ENCODE measurements around the gene CDO1. TPM values are rescaled to one million over a fixed set of nuclear protein-coding genes. Genes with fewer than 3 reads are reported as not detected.
A peak's percentile ranks its signal among the peaks of the same experiment; 100 is the strongest.

CDO1 gene
- total RNA-seq, 1 donor from 2014 or later = 130 TPM

DNA sequence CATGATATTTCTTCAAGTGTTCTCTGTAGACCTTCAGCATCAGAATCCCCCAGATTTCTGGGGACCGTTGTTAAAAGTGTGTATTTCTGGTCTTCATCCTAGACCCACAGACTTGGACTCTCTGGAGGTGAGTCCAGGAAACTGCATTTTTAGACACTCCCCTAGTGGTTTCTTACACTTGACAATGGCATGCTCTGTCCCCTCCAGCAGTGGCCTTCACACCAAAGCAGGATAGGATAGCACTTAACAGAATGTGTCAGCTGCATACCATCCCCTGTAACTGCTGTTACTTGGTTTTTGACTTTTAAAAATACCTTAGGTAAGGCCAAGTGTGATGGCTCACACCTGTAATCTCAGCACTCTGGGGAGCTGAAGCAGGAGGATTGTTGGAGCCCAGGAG, 20.8 kb downstream of the CDO1 start:
- DNase-seq (ENCODE audit: low spot score) (no peak), ATAC-seq (no peak)

DNA sequence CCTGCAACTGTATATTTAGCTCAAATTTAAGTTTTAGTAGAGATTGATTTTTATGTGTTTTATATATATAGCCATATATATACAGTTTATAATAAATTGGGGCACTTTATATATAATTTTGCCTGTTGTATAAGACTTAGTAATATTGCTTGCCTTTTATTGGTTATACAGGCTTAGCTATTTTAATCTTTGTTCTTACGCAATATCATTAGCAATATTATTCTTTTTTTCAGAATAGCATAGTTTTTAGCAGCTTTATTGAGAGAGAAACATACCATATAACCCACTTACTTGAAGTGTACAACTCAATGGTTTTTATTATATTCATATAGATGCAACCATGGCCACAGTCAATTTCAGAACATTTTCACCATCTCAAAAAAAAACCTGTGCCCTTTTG, 28.0 kb downstream of the CDO1 start:
- ATAC-seq = no peak
- no peak for DNase-seq (ENCODE audit: low spot score)

DNA sequence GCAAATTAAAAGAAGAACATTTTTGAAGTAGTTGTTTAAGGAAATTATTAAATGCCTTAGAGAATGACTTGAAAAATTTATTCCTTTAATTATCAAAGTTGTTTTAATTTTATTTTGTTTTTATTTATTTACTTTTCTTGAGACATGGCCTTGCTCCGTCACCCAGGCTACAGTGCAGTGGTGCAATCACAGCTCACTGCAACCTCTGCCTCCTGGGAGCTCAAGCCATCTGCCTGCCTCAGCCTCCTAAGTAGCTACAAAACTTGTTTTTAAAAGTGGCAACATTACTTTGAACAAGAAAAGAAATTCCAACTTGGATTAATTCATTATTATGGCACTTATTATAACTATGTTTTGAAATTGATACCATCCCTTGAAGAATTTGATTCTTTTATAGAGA, 29.0 kb downstream of the CDO1 start:
- peak; percentile 48 for ATAC-seq
- no peak for DNase-seq (ENCODE audit: low spot score)

DNA sequence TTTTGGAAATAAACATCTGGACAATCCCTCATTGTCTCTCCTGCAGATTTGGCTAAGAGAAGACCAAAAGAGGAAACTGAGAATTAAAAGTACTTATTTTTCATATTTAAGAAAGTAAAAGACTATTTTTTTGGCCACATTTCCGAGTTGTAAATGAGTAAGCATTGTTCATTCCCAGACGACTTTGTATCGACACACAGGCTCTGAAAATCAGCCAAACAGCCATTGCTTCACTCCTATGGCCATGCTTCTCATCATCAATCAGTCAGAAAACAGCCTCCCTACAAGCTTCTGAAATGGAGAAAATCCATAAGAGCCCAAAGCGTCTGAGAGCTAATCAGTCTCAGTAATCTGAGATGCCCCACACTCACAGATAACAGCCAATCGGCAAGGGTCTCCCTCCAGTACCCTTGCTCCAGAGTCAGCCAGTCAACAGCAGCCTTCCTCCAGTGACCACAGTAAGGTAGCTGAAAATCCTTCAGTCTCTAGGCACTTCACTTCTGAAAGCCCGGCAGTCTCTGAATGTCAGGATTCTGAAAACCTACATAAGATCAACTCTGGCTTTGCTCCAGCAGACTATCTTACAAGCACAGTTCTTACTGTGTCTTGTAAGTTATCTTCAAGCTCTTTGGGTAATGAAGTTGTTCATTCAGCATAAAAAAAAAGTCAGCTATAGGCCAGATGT, 30.9 kb downstream of the CDO1 start:
- peak; percentile 51 for ATAC-seq
- DNase-seq (ENCODE audit: low spot score) = no peak

DNA sequence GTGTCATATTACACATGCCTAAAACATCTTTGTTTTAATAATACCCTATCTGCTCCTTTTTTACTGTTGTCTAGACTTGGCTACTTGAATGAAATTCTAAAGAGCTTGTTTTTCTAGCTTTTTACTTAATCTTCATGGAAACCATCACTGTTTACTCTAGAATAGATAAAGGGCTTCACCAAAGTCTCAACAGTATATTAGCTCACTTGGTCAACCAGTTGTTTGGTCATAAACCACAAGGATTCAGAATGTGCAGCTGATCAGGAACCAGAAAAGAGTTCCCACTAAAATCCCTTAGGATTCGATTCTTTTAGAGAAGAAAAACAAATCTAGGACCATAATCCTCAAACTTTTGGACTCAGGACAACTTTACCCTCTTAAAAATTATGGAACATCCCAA, 38.0 kb downstream of the CDO1 start:
- DNase-seq (ENCODE audit: low spot score) (no peak), ATAC-seq (no peak)

DNA sequence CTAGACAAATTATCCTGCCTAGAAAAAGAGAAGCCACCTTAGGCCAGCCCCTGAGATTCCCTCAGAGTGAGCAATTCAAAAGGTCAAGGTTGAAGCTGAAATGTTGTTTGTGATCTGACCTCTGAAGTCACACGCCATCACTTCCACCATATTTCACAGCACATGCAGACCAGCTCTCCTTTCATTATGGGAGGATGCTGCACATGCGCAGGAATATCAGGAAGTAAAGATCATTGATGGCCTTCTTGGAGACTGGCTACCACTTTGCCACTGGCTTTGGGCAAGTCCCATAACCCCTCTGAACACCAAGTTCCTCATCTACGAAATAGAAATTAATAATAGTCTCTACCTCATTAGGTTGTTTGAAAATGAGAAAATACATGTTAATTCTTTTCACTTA, 39.5 kb downstream of the CDO1 start:
- DNase-seq (ENCODE audit: low spot score) (no peak), ATAC-seq (no peak)

DNA sequence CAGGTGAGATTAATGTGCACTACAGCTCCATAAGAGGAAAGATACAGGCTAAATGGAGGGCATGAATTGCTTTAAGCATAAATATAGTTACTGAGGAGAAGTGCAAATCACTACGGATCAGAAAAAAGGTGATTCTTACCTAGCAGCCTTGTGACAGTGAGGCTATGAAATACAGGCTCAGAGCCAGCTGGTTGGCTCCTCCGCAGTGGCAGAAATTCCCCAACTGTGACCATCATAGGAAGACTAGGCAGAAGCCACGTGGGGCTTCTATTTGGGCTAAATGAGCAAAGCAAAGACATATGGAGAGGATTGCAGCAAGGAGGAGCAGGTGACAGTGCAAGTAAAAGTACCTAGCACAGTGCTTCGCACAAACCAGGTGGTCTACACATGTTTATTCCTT, 40.5 kb downstream of the CDO1 start:
- no peak for DNase-seq (ENCODE audit: low spot score)

DNA sequence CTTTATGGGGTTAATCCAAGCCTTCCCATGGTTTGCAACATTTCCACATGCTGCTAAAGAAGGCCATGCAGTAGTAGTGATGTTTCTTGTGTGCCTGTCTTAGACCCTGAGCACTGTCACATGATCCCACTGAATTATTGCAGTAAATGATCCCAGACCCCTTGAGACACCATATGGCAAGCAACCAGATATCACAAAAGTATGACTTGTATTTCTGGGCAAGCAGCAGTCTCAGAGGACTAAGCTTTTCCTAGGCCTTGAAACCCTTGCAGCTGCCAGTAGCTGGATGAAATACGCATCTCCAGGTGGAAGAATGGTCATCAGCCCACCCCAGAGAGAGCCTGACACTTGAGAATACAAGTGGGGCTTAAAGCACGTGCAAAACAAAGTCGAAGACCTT, 41.8 kb downstream of the CDO1 start:
- ATAC-seq = no peak

More for the DNA sequence above, 40.5 kb downstream of the CDO1 start:
- peak; percentile 60 for ATAC-seq

DNA sequence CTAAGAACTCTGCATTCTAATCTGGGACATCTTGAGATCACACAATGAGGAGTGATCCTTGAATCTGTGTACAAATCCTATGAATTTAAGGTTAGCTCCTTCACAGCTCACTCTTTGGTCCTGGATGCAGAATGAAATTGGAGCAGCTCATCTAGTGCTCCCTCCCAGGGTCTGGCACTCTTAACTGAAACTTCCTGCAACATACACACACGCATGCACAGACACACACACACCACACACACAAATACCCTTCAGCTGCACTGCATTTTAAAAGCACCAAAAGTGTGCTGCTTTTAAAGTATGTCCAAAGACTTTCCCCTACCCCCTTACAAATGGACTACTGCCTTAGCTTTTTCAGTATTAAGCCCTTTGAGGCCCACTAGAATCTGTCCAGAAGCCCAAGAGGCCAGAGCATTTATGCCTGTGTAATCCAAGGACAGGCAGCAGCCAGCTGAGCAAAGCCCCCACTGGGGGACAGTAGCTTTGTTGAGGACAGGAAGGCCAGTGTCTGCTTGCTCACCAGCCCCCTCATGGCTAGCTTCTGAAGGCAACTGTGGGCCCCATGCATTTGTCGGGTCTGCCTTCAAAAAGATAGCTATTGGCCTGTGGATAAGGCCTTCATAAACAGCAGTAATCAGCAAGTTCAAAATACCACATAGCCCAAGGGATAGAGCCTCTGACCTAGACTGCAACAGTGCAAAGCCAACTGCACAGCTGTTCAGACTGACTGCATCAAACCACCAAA, 43.6 kb downstream of the CDO1 start:
- no peak for ATAC-seq
- DNase-seq (ENCODE audit: low spot score) = no peak

More for the DNA sequence above, 41.8 kb downstream of the CDO1 start:
- no peak for DNase-seq (ENCODE audit: low spot score)

DNA sequence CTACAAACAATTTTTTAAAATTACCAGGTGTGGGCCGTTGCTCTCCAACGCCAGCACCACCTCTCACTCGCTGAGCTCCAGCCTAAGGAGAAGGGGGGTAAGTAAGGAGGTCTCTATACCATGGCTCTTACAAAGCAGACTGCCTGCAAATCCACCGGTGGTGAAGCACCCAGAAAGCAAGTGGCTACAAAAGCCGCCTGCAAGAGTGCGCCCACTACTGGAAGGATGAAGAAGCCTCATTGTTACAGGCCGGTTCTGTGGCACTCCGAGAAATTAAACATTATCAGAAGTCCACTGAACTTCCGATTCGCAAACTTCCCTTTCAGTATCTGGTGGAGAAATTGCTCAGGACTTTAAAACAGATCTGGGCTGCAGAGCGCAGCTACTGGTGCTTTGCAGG, 46.0 kb downstream of the CDO1 start:
- DNase-seq (ENCODE audit: low spot score) (no peak), ATAC-seq (no peak)

DNA sequence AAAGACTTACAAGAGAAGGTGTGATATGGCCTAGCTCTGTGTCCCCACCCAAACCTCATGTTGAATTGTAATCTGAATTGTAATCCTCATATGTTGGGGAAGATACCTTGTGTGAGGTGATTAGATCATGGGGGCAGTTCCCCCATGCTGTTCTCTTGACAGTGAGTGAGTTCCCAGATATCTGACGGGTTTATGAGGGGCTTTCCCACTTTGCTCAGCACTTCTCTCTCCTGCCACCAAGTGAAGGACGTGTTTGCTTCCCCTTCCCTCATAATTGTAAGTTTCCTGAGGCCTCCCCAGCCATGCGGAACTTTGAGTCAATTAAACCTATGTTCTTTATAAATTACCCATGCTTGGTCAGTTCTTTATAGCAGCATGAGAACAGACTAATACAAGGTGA, 49.0 kb downstream of the CDO1 start:
- DNase-seq (ENCODE audit: low spot score) (no peak), ATAC-seq (no peak)

DNA sequence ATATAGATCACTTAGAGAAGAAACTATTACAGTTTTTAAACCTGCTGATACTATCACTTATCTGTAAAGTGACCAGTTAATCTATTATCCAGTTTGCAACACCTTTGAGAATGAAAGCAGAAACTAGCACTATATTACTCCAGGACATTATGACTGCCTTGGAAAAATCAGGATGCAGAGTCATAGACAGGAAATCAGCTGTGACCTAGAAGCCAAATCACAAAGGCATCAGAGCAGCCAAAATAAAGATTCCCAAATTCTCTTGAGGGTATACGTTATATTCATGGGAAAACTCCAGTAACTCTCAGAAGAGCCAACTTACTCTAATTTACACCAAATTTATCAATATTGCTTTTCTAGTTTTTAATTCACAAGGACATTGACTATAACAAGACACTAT, 49.9 kb downstream of the CDO1 start:
- ATAC-seq (no peak), DNase-seq (ENCODE audit: low spot score) (no peak)

DNA sequence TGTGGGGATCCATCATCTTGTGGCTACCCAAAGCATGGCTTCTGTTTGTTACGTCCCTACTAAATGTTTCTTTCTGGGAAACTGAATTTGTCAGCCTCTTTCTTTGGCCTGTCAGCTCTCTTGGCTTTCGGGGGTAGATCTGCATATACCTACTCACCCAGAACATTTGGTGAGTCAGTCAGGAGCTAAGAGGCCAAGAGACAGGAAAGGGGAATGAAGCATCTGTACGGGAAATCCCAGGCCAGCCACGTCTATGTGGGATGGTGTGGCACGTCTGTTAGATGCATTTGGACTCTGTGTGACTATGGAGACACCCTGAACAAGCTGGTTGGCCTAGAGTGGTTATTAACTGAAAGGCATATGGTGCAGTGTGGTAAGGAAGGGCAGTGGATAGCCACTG, 58.1 kb downstream of the CDO1 start:
- no peak for ATAC-seq
- DNase-seq (ENCODE audit: low spot score) = no peak

DNA sequence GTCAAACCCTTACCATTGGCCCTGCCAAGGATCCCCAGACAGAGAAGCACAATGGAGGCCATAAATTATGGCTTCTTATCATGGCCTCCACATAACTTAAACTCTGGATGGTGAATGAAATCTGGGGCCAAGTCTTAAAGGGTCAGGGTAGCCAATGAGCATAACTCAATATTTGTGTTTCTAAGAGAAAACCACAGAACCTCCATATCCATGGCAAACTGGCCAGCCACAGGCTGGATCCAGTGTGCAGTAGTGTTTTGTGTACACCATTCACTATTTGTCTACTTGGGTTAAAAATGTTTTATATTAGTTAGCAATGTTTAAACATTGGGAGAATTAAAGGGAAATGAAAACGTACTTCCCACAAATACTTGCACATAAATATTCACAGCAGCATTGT, 60.8 kb downstream of the CDO1 start:
- DNase-seq (ENCODE audit: low spot score) = no peak
- no peak for ATAC-seq

Other genes starting within 250 kb of the CDO1 start
- gene TICAM2, start 214.2 kb downstream of the CDO1 start, total RNA-seq = 2.1 TPM
- gene TMED7, start 190.6 kb downstream of the CDO1 start, total RNA-seq = 113 TPM
- gene ATG12, start 24.9 kb upstream of the CDO1 start, total RNA-seq = 17.0 TPM
- gene AP3S1, start 25.3 kb upstream of the CDO1 start, total RNA-seq = 36.6 TPM
- 0.13 TPM for gene LVRN, start 145.8 kb upstream of the CDO1 start, total RNA-seq
- not detected for gene ARL14EPL, start 215.8 kb upstream of the CDO1 start, total RNA-seq

Measured in left lobe of liver (tissue), 2 donors.